HepG2 (cell line): Measurements from ENCODE around the gene SQSTM1. TPM values are rescaled to one million over a fixed set of nuclear protein-coding genes. Genes with fewer than 3 reads are reported as not detected.

Source experiments
- ARID4A ChIP-seq: sonication (generic); formaldehyde crosslinking; IDR thresholded peaks from 2 replicates; pipeline ENCODE4 v1.5.0; 2020; ENCODE audit warnings: mild to moderate bottlenecking, missing genetic modification reagents, borderline replicate concordance
- ARNT2 ChIP-seq: sonication (generic); formaldehyde crosslinking; IDR thresholded peaks from 2 replicates; pipeline ENCODE4 v1.8.0; 2022; ENCODE audit warnings: mild to moderate bottlenecking, low read depth, missing genetic modification reagents, moderate library complexity
- CEBPG ChIP-seq: IDR thresholded peaks from 2 replicates; pipeline ENCODE4 v1.6.1; 2016
- CREB1 ChIP-seq, 2 experiments: fragments of 450-650 bp in 1 of 2; IDR thresholded peaks; 2 replicates each; pipeline ENCODE4 v1.6.1; 2016 to 2017; ENCODE audit warnings: control low read depth in 1 of 2, mild to moderate bottlenecking in 1 of 2, missing compliant biosample characterization in 1 of 2, missing genetic modification characterization in 1 of 2
- HNF4G ChIP-seq, 2 experiments: sonication (generic) in 1 of 2; formaldehyde crosslinking in 1 of 2; IDR thresholded peaks; 2 replicates each; pipeline versions ENCODE4 v1.4.0 to v1.6.1; 2011 to 2020; ENCODE audit warnings: borderline replicate concordance in 2 of 2, low read depth in 2 of 2, mild to moderate bottlenecking in 2 of 2, low read length in 1 of 2, missing genetic modification reagents in 1 of 2, moderate library complexity in 1 of 2
- KAT8 ChIP-seq: IDR thresholded peaks from 2 replicates; pipeline ENCODE4 v1.6.1; 2016; ENCODE audit warnings: missing genetic modification reagents, missing compliant biosample characterization
- KDM4B ChIP-seq: sonication (generic); formaldehyde crosslinking; IDR thresholded peaks from 2 replicates; pipeline ENCODE4 v1.4.0; 2020; ENCODE audit warnings: missing genetic modification reagents
- KDM5B ChIP-seq: sonication (generic); formaldehyde crosslinking; IDR thresholded peaks from 2 replicates; pipeline ENCODE4 v1.4.0; 2020; ENCODE audit warnings: missing genetic modification reagents, mild to moderate bottlenecking, borderline replicate concordance
- PCBP2 ChIP-seq: fragments of 200-400 bp; formaldehyde crosslinking; optimal IDR thresholded peaks from 2 replicates; pipeline ENCODE3; 2018; ENCODE audit warnings: low read length, low read depth; ENCODE audit not compliant: poor library complexity, severe bottlenecking
- PHF8 ChIP-seq: sonication (generic); formaldehyde crosslinking; IDR thresholded peaks from 2 replicates; pipeline ENCODE4 v1.5.0; 2020; ENCODE audit warnings: missing genetic modification reagents
- POLR2AphosphoS2 ChIP-seq: IDR thresholded peaks from 2 replicates; pipeline ENCODE4 v1.6.1; 2011; ENCODE audit warnings: low read depth, low read length, improper control_type of control experiment
- SP1 ChIP-seq, 2 experiments: fragments of 450-650 bp in 1 of 2; sonication (generic) in 1 of 2; formaldehyde crosslinking in 1 of 2; IDR thresholded peaks; 2 replicates each; pipeline versions ENCODE4 v1.4.0 to v1.6.1; 2016 to 2020; ENCODE audit warnings: missing genetic modification reagents in 1 of 2
- TAF1 ChIP-seq: sonication (generic); formaldehyde crosslinking; IDR thresholded peaks from 2 replicates; pipeline ENCODE4 v1.4.0; 2020; ENCODE audit warnings: missing genetic modification reagents
- THAP11 ChIP-seq: IDR thresholded peaks from 2 replicates; pipeline ENCODE4 v1.6.1; 2016; ENCODE audit warnings: missing biosample characterization, missing genetic modification reagents
- TRAFD1 ChIP-seq: sonication (generic); formaldehyde crosslinking; IDR thresholded peaks from 2 replicates; pipeline ENCODE4 v1.5.1; 2020; ENCODE audit warnings: missing genetic modification reagents, mild to moderate bottlenecking, borderline replicate concordance
- ZBTB3 ChIP-seq: sonication (generic); formaldehyde crosslinking; IDR thresholded peaks from 2 replicates; pipeline ENCODE4 v1.4.0; 2020; ENCODE audit warnings: low read depth, mild to moderate bottlenecking, moderate library complexity, missing genetic modification reagents, borderline replicate concordance
- ZBTB8A ChIP-seq: sonication (generic); formaldehyde crosslinking; IDR thresholded peaks from 2 replicates; pipeline ENCODE4 v1.4.0; 2020; ENCODE audit warnings: mild to moderate bottlenecking, low read depth, missing genetic modification reagents, borderline replicate concordance
- ZNF24 ChIP-seq: fragments of 450-650 bp; IDR thresholded peaks from 2 replicates; pipeline ENCODE4 v1.6.1; 2017; ENCODE audit warnings: antibody characterized with exemption, mild to moderate bottlenecking
- ZNF441 ChIP-seq: sonication (generic); formaldehyde crosslinking; IDR thresholded peaks from 2 replicates; pipeline ENCODE4 v1.7.0; 2021; ENCODE audit warnings: missing genetic modification reagents, borderline replicate concordance
- ZNF549 ChIP-seq: sonication (generic); formaldehyde crosslinking; IDR thresholded peaks from 2 replicates; pipeline ENCODE4 v1.5.0; 2020; ENCODE audit warnings: missing genetic modification reagents
- ZNF746 ChIP-seq: sonication (generic); formaldehyde crosslinking; IDR thresholded peaks from 2 replicates; pipeline ENCODE4 v1.8.0; 2022; ENCODE audit warnings: mild to moderate bottlenecking, missing genetic modification reagents
- ZNF772 ChIP-seq: sonication (generic); formaldehyde crosslinking; IDR thresholded peaks from 2 replicates; pipeline ENCODE4 v1.5.0; 2020; ENCODE audit warnings: mild to moderate bottlenecking, missing genetic modification reagents
- ZNF83 ChIP-seq: sonication (generic); formaldehyde crosslinking; IDR thresholded peaks from 2 replicates; pipeline ENCODE4 v1.4.0; 2020; ENCODE audit warnings: missing genetic modification reagents, mild to moderate bottlenecking, borderline replicate concordance
- polyA plus RNA-seq, 8 experiments: library from polyadenylated mRNA; depleted of rRNA in 3 of 8; stranded (reverse) in 7 of 8; unstranded in 1 of 8; fragments of >200 nt; fragmentation: Illumina TruSeq in 4 of 8; extraction: Trizol in 4 of 8; gene quantifications; 2 replicates each; pipeline versions ENCODE4 v1.2.1 to v1.2.3, GENCODE V29; 2011 to 2016; ENCODE audit warnings: low read depth in 4 of 8, missing spikeins in 1 of 8, mixed read lengths in 1 of 8; ENCODE audit not compliant: insufficient read depth in 1 of 8
- total RNA-seq, 5 experiments: library from RNA; depleted of rRNA; stranded (reverse); fragments of >200 nt; fragmentation: Illumina TruSeq; extraction: Trizol; gene quantifications; 2 replicates each; pipeline ENCODE4 v1.2.3, GENCODE V29; 2016; ENCODE audit warnings: low read depth in 1 of 5

SQSTM1 gene
- total and polyA plus RNA-seq, 2 of the 13 experiments (the other 11 are each of a cell fraction or from before 2014, with no cell fraction given): 90.9 to 160 TPM

- 0 out of 2 replicates have a peak, but pooled peaks have one; percentile 71 for TF ChIP-seq ZNF772 (CRISPR knock-in tag)
- no peak for TF ChIP-seq ZBTB3 (CRISPR knock-in tag)
- no peak for TF ChIP-seq PHF8 (CRISPR knock-in tag)
- TF ChIP-seq ARNT2 (CRISPR knock-in tag): no peak
- TF ChIP-seq ZNF441 (CRISPR knock-in tag): no peak
- TF ChIP-seq CEBPG: no peak
- TF ChIP-seq KDM4B: no peak
- TF ChIP-seq PCBP2: no peak
- peak; percentile 59; the same call in 1 of the 2 replicates for TF ChIP-seq TAF1 (CRISPR knock-in tag)
- TF ChIP-seq ZNF83: no peak
- TF ChIP-seq ZNF24: no peak
- peak; percentile 36; the same call in 1 of the 2 replicates for TF ChIP-seq CREB1 (IDR thresholded peaks at IDR 0.05)
- no peak for TF ChIP-seq CREB1 (CRISPR knock-in tag; IDR thresholded peaks at IDR 0.05)
- no peak for TF ChIP-seq ZNF549
- no peak for TF ChIP-seq TRAFD1 (CRISPR knock-in tag)
- no peak; the same call in 1 of the 2 replicates for TF ChIP-seq SP1 (IDR thresholded peaks at IDR 0.05)
- 0 out of 2 replicates have a peak, but pooled peaks have one; percentile 39 for TF ChIP-seq SP1 (CRISPR knock-in tag; IDR thresholded peaks at IDR 0.05)
- TF ChIP-seq THAP11 (CRISPR knock-in tag): no peak
- TF ChIP-seq KDM5B (CRISPR knock-in tag): no peak; the same call in 1 of the 2 replicates
- TF ChIP-seq KAT8 (CRISPR knock-in tag): no peak
- TF ChIP-seq ARID4A (CRISPR knock-in tag): peak; percentile 66
- 0 out of 2 replicates have a peak, but pooled peaks have one; percentile 11 for TF ChIP-seq ZNF746 (CRISPR knock-in tag)
- TF ChIP-seq HNF4G (IDR thresholded peaks at IDR 0.05; ENCODE audit: borderline replicate concordance, low read depth, low read length): no peak
- no peak for TF ChIP-seq HNF4G (CRISPR knock-in tag; IDR thresholded peaks at IDR 0.05; ENCODE audit: borderline replicate concordance, low read depth)
- peak; percentile 54; the same call in 1 of the 2 replicates for TF ChIP-seq POLR2AphosphoS2
- TF ChIP-seq ZBTB8A (CRISPR knock-in tag): no peak
Measured at GRCh38 chr5:179821298-179822058, 773 bp downstream of the SQSTM1 start (continued).
